OCI-LY7 (cell line): Measurements from ENCODE around the gene CDH16. TPM values are rescaled to one million over a fixed set of nuclear protein-coding genes. Genes with fewer than 3 reads are reported as not detected.
A peak's percentile ranks its signal among the peaks of the same experiment; 100 is the strongest.

ENCODE experiments used
- BruUV-seq: library from RNA; stranded (reverse); fragments of 400-500 nt; replicated peaks from 2 replicates; lab custom pipeline; 2021; lab: Mats Ljungman, UMichigan
- CTCF ChIA-PET: fragments of 300-600 bp; sonication (Branson Sonifier 250); formaldehyde crosslinking; loops from one replicate; lab custom pipeline; 2022; ENCODE audit warnings: antibody characterized with exemption; ENCODE audit not compliant: unreplicated experiment; lab: Charles Lee
- POLR2A ChIA-PET: fragments of 300-600 bp; sonication (Branson Sonifier 250); formaldehyde crosslinking; loops from one replicate; lab custom pipeline; 2022; ENCODE audit warnings: antibody characterized with exemption; lab: Charles Lee
- DNase-seq: peaks from one replicate; pipeline ENCODE4 v3.0.0-alpha.2; 2015; ENCODE audit warnings: low spot score
- H2AFZ ChIP-seq: fragments of 200-600 bp; sonication (generic), shearing (Covaris generic); 2 replicates; pipeline ENCODE4 v1.6.1; 2014; ENCODE audit warnings: mild to moderate bottlenecking, antibody characterized with exemption, low read length, moderate library complexity
- H3K27ac ChIP-seq: fragments of 200-600 bp; sonication (generic); 2 replicates; pipeline ENCODE4 v1.5.1; 2014; ENCODE audit warnings: mixed run types, low read depth, mild to moderate bottlenecking, moderate library complexity, low read length, inconsistent platforms; ENCODE audit not compliant: poor library complexity, severe bottlenecking
- H3K36me3 ChIP-seq: fragments of 200-600 bp; sonication (generic); 2 replicates; pipeline ENCODE4 v1.6.1; 2014; ENCODE audit warnings: mild to moderate bottlenecking, antibody characterized with exemption, low read length, moderate library complexity, mixed read lengths; ENCODE audit not compliant: insufficient read depth
- H3K4me1 ChIP-seq: fragments of 200-600 bp; sonication (generic); 2 replicates; pipeline ENCODE4 v1.5.1; 2014; ENCODE audit warnings: mild to moderate bottlenecking, low read length; ENCODE audit not compliant: insufficient read depth, poor library complexity, severe bottlenecking
- H3K4me2 ChIP-seq: fragments of 200-600 bp; sonication (generic); 2 replicates; pipeline ENCODE4 v1.6.1; 2014; ENCODE audit warnings: mild to moderate bottlenecking, low read length
- H3K4me3 ChIP-seq: fragments of 200-600 bp; sonication (generic); 2 replicates; pipeline ENCODE4 v1.5.1; 2014; ENCODE audit warnings: mild to moderate bottlenecking, low read depth, low read length; ENCODE audit not compliant: poor library complexity, severe bottlenecking
- H3K79me2 ChIP-seq: fragments of 200-600 bp; sonication (generic); 2 replicates; pipeline ENCODE4 v1.6.1; 2016; ENCODE audit warnings: low read depth, mild to moderate bottlenecking, low read length, moderate library complexity, mixed read lengths; ENCODE audit not compliant: insufficient read depth
- H3K9me2 ChIP-seq: fragments of 200-600 bp; sonication (generic); 2 replicates; pipeline ENCODE4 v1.6.1; 2016; ENCODE audit warnings: mild to moderate bottlenecking, low read length, mixed read lengths; ENCODE audit not compliant: insufficient read depth
- H3K9me3 ChIP-seq: fragments of 200-600 bp; sonication (generic); 2 replicates; pipeline ENCODE4 v1.6.1; 2014; ENCODE audit warnings: mild to moderate bottlenecking, mixed run types, low read length, mixed read lengths
- H4K20me1 ChIP-seq: fragments of 200-600 bp; sonication (generic); 2 replicates; pipeline ENCODE4 v1.6.1; 2014; ENCODE audit warnings: mild to moderate bottlenecking, antibody characterized with exemption, low read length, moderate library complexity, mixed read lengths; ENCODE audit not compliant: insufficient read depth
- CTCF ChIP-seq: fragments of 200-600 bp; sonication (generic); conservative IDR thresholded peaks from 2 replicates; pipeline ENCODE4 v1.5.1; 2014; ENCODE audit warnings: mild to moderate bottlenecking, antibody characterized with exemption, low read length, moderate library complexity, mixed read lengths
- EZH2phosphoT487 ChIP-seq: fragments of 200-600 bp; sonication (generic); IDR thresholded peaks from 2 replicates; pipeline ENCODE4 v1.6.1; 2018; ENCODE audit warnings: low read depth, borderline replicate concordance, mild to moderate bottlenecking, mixed run types, antibody characterized with exemption, low read length, moderate library complexity, mixed read lengths
- intact Hi-C: fragments of 100-400 bp; cut with micrococcal nuclease; formaldehyde crosslinking; loops from one replicate; pipeline ENCODE4 v1.10.0; 2022; ENCODE audit not compliant: unreplicated experiment
- total RNA-seq, 2 experiments: library from RNA; depleted of rRNA in 1 of 2; stranded (reverse); fragments of >200 nt in 1 of 2; shearing (Covaris generic) in 1 of 2; gene quantifications; 2 replicates each; pipeline ENCODE4 v1.2.3, GENCODE V29; 2014 to 2022

Gene CDH16
- total RNA-seq, 2 experiments from 2014 or later: not detected

- BruUV-seq: no TSS peak
- intact Hi-C loops: no loop called here
- Histone ChIP-seq H4K20me1 (no peaks in the 10 kb centered on the region), H3K9me2 (no peaks in the 10 kb centered on the region), H3K9me3 (no peaks in the 10 kb centered on the region), H3K27ac (no peak overlapping the region), H2AFZ (no peak overlapping the region), H3K79me2 (no peaks in the 10 kb centered on the region), H3K4me3 (no peak overlapping the region), H3K4me1 (no peaks in the 10 kb centered on the region), H3K36me3 (no peaks in the 10 kb centered on the region), H3K4me2 (no peak overlapping the region)
- CTCF ChIA-PET: interaction anchor here (0.5 kb wide), 1 partner anchor 12 kb away, joined by 3 read pairs; no protein-coding TSS in a partner anchor
- TF ChIP-seq CTCF: no peak
- no peak for TF ChIP-seq EZH2phosphoT487
- DNase-seq: no peak
- POLR2A ChIA-PET: no interaction called here
Observed at GRCh38 chr16:66906916-66907836, 11.5 kb downstream of the CDH16 start.

GRCh38 chr16:66905633-66906539, 12.8 kb downstream of the CDH16 start:
- intact Hi-C loops: no loop called here
- Histone ChIP-seq H3K4me1 (no peaks in the 10 kb centered on the region), H3K9me3 (no peaks in the 10 kb centered on the region), H3K79me2 (no peaks in the 10 kb centered on the region), H3K9me2 (no peaks in the 10 kb centered on the region), H3K4me3 (no peak overlapping the region), H3K4me2 (no peak overlapping the region), H2AFZ (no peak overlapping the region), H3K36me3 (no peaks in the 10 kb centered on the region), H4K20me1 (no peaks in the 10 kb centered on the region), H3K27ac (no peak overlapping the region)
- POLR2A ChIA-PET: no interaction called here
- DNase-seq: peak; percentile 43
- BruUV-seq: no TSS peak
- TF ChIP-seq CTCF (no peak), EZH2phosphoT487 (no peak)
- CTCF ChIA-PET: no interaction called here
